ENCODE results near the gene KLRC3.

DNA sequence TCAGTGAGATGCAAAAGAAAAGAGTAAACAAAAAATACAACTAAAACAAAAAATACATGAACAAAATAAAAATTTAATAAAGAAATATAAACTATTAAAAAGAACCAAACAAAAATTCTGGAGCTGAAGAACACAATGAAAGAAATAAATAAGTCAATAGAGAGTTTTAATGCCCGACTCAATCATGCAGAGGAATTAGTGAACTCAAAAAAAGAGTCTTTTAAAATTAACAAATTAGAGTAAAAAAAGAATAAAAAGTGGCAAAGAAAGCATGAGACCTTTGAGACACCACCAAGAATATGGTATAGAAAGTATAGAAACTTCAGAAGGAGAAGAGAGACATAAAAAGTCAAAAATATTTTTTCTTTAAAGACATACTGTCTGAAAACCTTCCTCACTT, 35.4 kb upstream of the KLRC3 start:
- no peak for TF ChIP-seq ZFP3 (CRISPR knock-in tag; IDR thresholded peaks at IDR 0.05)
- TF ChIP-seq RARB (CRISPR knock-in tag; IDR thresholded peaks at IDR 0.05), result no peak
- no peak for TF ChIP-seq ZFP30 (CRISPR knock-in tag; IDR thresholded peaks at IDR 0.05)
- TF ChIP-seq ZNF565 (CRISPR knock-in tag; conservative IDR thresholded peaks at IDR 0.05; ENCODE audit: low read depth), result no peak
- TF ChIP-seq, protein P1, sequence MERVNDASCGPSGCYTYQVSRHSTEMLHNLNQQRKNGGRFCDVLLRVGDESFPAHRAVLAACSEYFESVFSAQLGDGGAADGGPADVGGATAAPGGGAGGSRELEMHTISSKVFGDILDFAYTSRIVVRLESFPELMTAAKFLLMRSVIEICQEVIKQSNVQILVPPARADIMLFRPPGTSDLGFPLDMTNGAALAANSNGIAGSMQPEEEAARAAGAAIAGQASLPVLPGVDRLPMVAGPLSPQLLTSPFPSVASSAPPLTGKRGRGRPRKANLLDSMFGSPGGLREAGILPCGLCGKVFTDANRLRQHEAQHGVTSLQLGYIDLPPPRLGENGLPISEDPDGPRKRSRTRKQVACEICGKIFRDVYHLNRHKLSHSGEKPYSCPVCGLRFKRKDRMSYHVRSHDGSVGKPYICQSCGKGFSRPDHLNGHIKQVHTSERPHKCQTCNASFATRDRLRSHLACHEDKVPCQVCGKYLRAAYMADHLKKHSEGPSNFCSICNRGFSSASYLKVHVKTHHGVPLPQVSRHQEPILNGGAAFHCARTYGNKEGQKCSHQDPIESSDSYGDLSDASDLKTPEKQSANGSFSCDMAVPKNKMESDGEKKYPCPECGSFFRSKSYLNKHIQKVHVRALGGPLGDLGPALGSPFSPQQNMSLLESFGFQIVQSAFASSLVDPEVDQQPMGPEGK (CRISPR knock-in tag; IDR thresholded peaks at IDR 0.05; ENCODE audit: borderline replicate concordance), result no peak
- TF ChIP-seq PPARA (CRISPR knock-in tag; IDR thresholded peaks at IDR 0.05; ENCODE audit: borderline replicate concordance), result no peak
- TF ChIP-seq ESRRG (CRISPR knock-in tag; IDR thresholded peaks at IDR 0.05), result no peak

All from SK-N-SH treated with all-trans-retinoic acid at 6 μM for 48 hours (cell line).